ENCODE data around the gene CASZ1.

DNA sequence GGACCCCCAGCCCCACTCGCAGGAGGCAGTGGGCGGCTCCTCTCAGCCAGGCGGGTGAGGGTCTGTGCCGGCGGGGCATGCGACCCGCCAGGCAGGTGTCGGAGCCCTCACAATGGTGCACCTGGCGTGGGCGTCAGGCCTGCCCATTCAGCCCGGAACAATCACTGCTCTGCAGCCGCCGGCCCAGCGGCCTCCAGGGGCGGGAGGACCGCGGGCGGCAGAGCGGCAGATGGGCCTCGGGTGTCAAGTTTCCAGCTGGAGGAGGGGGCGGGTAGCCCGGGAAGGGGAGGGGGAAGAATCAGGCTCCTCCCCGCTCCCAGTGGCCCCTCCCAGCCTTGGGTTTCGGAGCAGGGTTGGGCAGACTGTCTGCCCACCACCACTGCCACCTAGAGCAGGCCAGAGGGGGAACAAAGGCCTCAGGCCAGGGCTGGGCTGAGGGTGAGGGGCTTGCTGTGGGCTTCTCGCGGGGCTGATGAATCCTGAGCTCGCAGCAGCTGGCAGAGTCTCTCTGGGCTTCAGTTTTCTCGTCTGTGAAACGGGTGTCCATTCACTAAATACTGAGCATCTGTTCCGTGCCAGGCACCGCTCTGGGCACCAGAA, 39.5 kb upstream of the CASZ1 start:
- TF ChIP-seq USF2 (IDR thresholded peaks at IDR 0.05) (no peak), JUN (IDR thresholded peaks at IDR 0.05) (no peak), KDM5A (IDR thresholded peaks at IDR 0.05) (no peak), CEBPB (IDR thresholded peaks at IDR 0.05) (no peak), EP300 (IDR thresholded peaks at IDR 0.05) (no peak), CHD2 (IDR thresholded peaks at IDR 0.05; ENCODE audit: low read length, partially characterized antibody) (no peak), PHF8 (IDR thresholded peaks at IDR 0.05; ENCODE audit: borderline replicate concordance, low read depth) (no peak)
- TF ChIP-seq, protein P1, sequence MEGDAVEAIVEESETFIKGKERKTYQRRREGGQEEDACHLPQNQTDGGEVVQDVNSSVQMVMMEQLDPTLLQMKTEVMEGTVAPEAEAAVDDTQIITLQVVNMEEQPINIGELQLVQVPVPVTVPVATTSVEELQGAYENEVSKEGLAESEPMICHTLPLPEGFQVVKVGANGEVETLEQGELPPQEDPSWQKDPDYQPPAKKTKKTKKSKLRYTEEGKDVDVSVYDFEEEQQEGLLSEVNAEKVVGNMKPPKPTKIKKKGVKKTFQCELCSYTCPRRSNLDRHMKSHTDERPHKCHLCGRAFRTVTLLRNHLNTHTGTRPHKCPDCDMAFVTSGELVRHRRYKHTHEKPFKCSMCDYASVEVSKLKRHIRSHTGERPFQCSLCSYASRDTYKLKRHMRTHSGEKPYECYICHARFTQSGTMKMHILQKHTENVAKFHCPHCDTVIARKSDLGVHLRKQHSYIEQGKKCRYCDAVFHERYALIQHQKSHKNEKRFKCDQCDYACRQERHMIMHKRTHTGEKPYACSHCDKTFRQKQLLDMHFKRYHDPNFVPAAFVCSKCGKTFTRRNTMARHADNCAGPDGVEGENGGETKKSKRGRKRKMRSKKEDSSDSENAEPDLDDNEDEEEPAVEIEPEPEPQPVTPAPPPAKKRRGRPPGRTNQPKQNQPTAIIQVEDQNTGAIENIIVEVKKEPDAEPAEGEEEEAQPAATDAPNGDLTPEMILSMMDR (IDR thresholded peaks at IDR 0.05), result no peak
- TF ChIP-seq, protein P2, sequence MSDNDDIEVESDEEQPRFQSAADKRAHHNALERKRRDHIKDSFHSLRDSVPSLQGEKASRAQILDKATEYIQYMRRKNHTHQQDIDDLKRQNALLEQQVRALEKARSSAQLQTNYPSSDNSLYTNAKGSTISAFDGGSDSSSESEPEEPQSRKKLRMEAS (IDR thresholded peaks at IDR 0.05), result no peak
